DND-41 (cell line): ENCODE measurements around the gene CIITA.

Experiments
- CTCF ChIP-seq: IDR thresholded peaks from 2 replicates; pipeline ENCODE4 v1.5.1; 2012; ENCODE audit warnings: borderline replicate concordance, low read length, moderate library complexity, mild to moderate bottlenecking; ENCODE audit not compliant: poor library complexity, severe bottlenecking; ENCODE audit errors: extremely low read depth
- EZH2 ChIP-seq: IDR thresholded peaks from 3 replicates; pipeline ENCODE4 v1.6.1; 2012; ENCODE audit warnings: borderline replicate concordance, low read depth, mild to moderate bottlenecking, moderate library complexity, low read length, inconsistent platforms; ENCODE audit not compliant: severe bottlenecking

- TF ChIP-seq CTCF (no peak), EZH2 (no peak)
These were observed 10.7 kb upstream of the CIITA start for GRCh38 chr16:10865991-10866966.
